GM18505 (cell line): ENCODE data around the gene VILL.

Source experiments
- ATAC-seq: cut with Tn5 transposase; IDR thresholded peaks from one replicate; pipeline ENCODE4 v1.9.1; 2021; ENCODE audit not compliant: unreplicated experiment
- POLR2A ChIP-seq: IDR thresholded peaks from 4 replicates; pipeline ENCODE4 v1.6.1; 2011; ENCODE audit warnings: borderline replicate concordance; ENCODE audit not compliant: insufficient read depth, insufficient read length; ENCODE audit errors: extremely low read depth

The VILL gene

GRCh38 chr3:37993460-37993819 lies 2.9 kb downstream of the VILL start:
- TF ChIP-seq POLR2A: no peak
- ATAC-seq: no peak

- peak; percentile 92 for TF ChIP-seq POLR2A
- ATAC-seq: peak; percentile 59
Observed at GRCh38 chr3:37993820-37994638, 3.4 kb downstream of the VILL start.

- no peak for ATAC-seq
- TF ChIP-seq POLR2A: no peak
Observed at GRCh38 chr3:37994639-37994972, 4.0 kb downstream of the VILL start.

- no peak for TF ChIP-seq POLR2A
- ATAC-seq: no peak
Observed at GRCh38 chr3:37995652-37996641, 5.4 kb downstream of the VILL start.

- peak; percentile 44 for ATAC-seq
- no peak for TF ChIP-seq POLR2A
Observed at GRCh38 chr3:37996785-37997301, 6.3 kb downstream of the VILL start.

- TF ChIP-seq POLR2A: no peak
Observed at GRCh38 chr3:37997342-37997741, 6.8 kb downstream of the VILL start.

GRCh38 chr3:37997791-37998370 lies 7.3 kb downstream of the VILL start:
- no peak for TF ChIP-seq POLR2A
- no peak for ATAC-seq

More at GRCh38 chr3:37997342-37997741, 6.8 kb downstream of the VILL start:
- no peak for ATAC-seq

GRCh38 chr3:37999836-38000235 lies 9.2 kb downstream of the VILL start:
- TF ChIP-seq POLR2A: no peak
- no peak for ATAC-seq

- no peak for ATAC-seq
- no peak for TF ChIP-seq POLR2A
Observed at GRCh38 chr3:38000242-38000916, 9.8 kb downstream of the VILL start.

GRCh38 chr3:38000965-38001455 lies 10.4 kb downstream of the VILL start:
- no peak for TF ChIP-seq POLR2A
- ATAC-seq: no peak

GRCh38 chr3:38001456-38002081 lies 11.0 kb downstream of the VILL start:
- TF ChIP-seq POLR2A: no peak
- no peak for ATAC-seq

- no peak for TF ChIP-seq POLR2A
- ATAC-seq: no peak
Observed at GRCh38 chr3:38002291-38002876, 11.8 kb downstream of the VILL start.

GRCh38 chr3:38002940-38003339 lies 12.4 kb downstream of the VILL start:
- ATAC-seq: no peak
- no peak for TF ChIP-seq POLR2A
